ENCODE measurements around the gene MAPKAP1. TPM values are rescaled to one million over a fixed set of nuclear protein-coding genes. Genes with fewer than 3 reads are reported as not detected.

Gene MAPKAP1
- total RNA-seq, 1 experiment from 2014 or later: 55.5 TPM

- H3K27ac Mint-ChIP-seq (ENCODE audit: unreplicated experiment): no peak overlapping the region
- no peaks in the 10 kb centered on the region for H3K27me3 Mint-ChIP-seq (ENCODE audit: unreplicated experiment)
- BruUV-seq (replicated peaks): no TSS peak
- TF ChIP-seq CTCF (IDR thresholded peaks at IDR 0.05; ENCODE audit: unreplicated experiment): no peak
- H3K4me3 Mint-ChIP-seq (ENCODE audit: low read depth, unreplicated experiment): no peak overlapping the region
- H3K36me3 Mint-ChIP-seq (ENCODE audit: insufficient read depth, unreplicated experiment): peaks cover 18% of the 10 kb centered on the region
- H3K4me1 Mint-ChIP-seq (ENCODE audit: low read depth, unreplicated experiment): no peaks in the 10 kb centered on the region
- intact Hi-C loops (cut with micrococcal nuclease; ENCODE audit: unreplicated experiment): loop anchor here (10.0 kb wide), 1 partner anchor 94 kb away; no protein-coding TSS in a partner anchor
- no peak for DNase-seq
- H3K9me3 Mint-ChIP-seq (ENCODE audit: low read depth, unreplicated experiment): no peaks in the 10 kb centered on the region
- CTCF ChIA-PET: no interaction called here
Observed at GRCh38 chr9:125440411-125440810, 266.6 kb downstream of the MAPKAP1 start.

GRCh38 chr9:125439434-125440272, 267.4 kb downstream of the MAPKAP1 start:
- intact Hi-C loops (cut with micrococcal nuclease; ENCODE audit: unreplicated experiment): loop anchor here (10.0 kb wide), 1 partner anchor 95 kb away; no protein-coding TSS in a partner anchor
- CTCF ChIA-PET: no interaction called here
- Mint-ChIP-seq H3K4me3 (ENCODE audit: low read depth, unreplicated experiment) (no peak overlapping the region), H3K27me3 (ENCODE audit: unreplicated experiment) (no peaks in the 10 kb centered on the region), H3K4me1 (ENCODE audit: low read depth, unreplicated experiment) (no peaks in the 10 kb centered on the region), H3K36me3 (ENCODE audit: insufficient read depth, unreplicated experiment) (peaks cover 18% of the 10 kb centered on the region), H3K27ac (ENCODE audit: unreplicated experiment) (no peak overlapping the region), H3K9me3 (ENCODE audit: low read depth, unreplicated experiment) (no peaks in the 10 kb centered on the region)
- BruUV-seq (replicated peaks): no TSS peak
- TF ChIP-seq CTCF (IDR thresholded peaks at IDR 0.05; ENCODE audit: unreplicated experiment): no peak
- no peak for DNase-seq

GRCh38 chr9:125438506-125439433, 268.2 kb downstream of the MAPKAP1 start:
- Mint-ChIP-seq H3K27ac (ENCODE audit: unreplicated experiment) (no peak overlapping the region), H3K4me1 (ENCODE audit: low read depth, unreplicated experiment) (no peaks in the 10 kb centered on the region), H3K27me3 (ENCODE audit: unreplicated experiment) (no peaks in the 10 kb centered on the region), H3K36me3 (ENCODE audit: insufficient read depth, unreplicated experiment) (peaks cover 13% of the 10 kb centered on the region), H3K9me3 (ENCODE audit: low read depth, unreplicated experiment) (no peaks in the 10 kb centered on the region), H3K4me3 (ENCODE audit: low read depth, unreplicated experiment) (no peak overlapping the region)
- intact Hi-C loops (cut with micrococcal nuclease; ENCODE audit: unreplicated experiment): no loop called here
- CTCF ChIA-PET: interaction anchor here (0.6 kb wide), 1 partner anchor 12 kb away, joined by 3 read pairs; no protein-coding TSS in a partner anchor
- no TSS peak for BruUV-seq (replicated peaks)
- TF ChIP-seq CTCF (IDR thresholded peaks at IDR 0.05; ENCODE audit: unreplicated experiment): no peak
- no peak for DNase-seq

GRCh38 chr9:125437771-125438221, 269.2 kb downstream of the MAPKAP1 start:
- Mint-ChIP-seq H3K36me3 (ENCODE audit: insufficient read depth, unreplicated experiment) (peaks cover 8% of the 10 kb centered on the region), H3K27ac (ENCODE audit: unreplicated experiment) (no peak overlapping the region), H3K9me3 (ENCODE audit: low read depth, unreplicated experiment) (no peaks in the 10 kb centered on the region), H3K27me3 (ENCODE audit: unreplicated experiment) (no peaks in the 10 kb centered on the region), H3K4me1 (ENCODE audit: low read depth, unreplicated experiment) (no peaks in the 10 kb centered on the region), H3K4me3 (ENCODE audit: low read depth, unreplicated experiment) (no peak overlapping the region)
- DNase-seq: no peak
- intact Hi-C loops (cut with micrococcal nuclease; ENCODE audit: unreplicated experiment): no loop called here
- TF ChIP-seq CTCF (IDR thresholded peaks at IDR 0.05; ENCODE audit: unreplicated experiment): no peak
- CTCF ChIA-PET: no interaction called here
- BruUV-seq (replicated peaks): no TSS peak

Measured in Calu3 (cell line).